Measurements from ENCODE around the gene TXNRD1. TPM values are rescaled to one million over a fixed set of nuclear protein-coding genes. Genes with fewer than 3 reads are reported as not detected.

TXNRD1 gene
- total and polyA plus RNA-seq, 12 donors = 53.9 to 487 (median 290) TPM

GRCh38 chr12:104340177-104340576, 124.6 kb downstream of the TXNRD1 start:
- peak overlapping the region in 2 of 5 donors; percentile 19 to 22 for H3K27ac ChIP-seq
- H3K4me3 ChIP-seq = no peak overlapping the region
- DNase-seq = peak in 2 of 7 donors; percentile 24 to 42
- intact Hi-C loops (cut with DNase I) = no loop called here
- H3K9me3 ChIP-seq (replicated peaks in 1 of 3) = no peaks in the 10 kb centered on the region
- 17 to 28% (median 26%) methylated on average over 1 of the region's 1 CpG for WGBS, 4 donors
- TF ChIP-seq CTCF (IDR thresholded peaks at IDR 0.05) = no peak
- no peak for TF ChIP-seq POLR2A (IDR thresholded peaks at IDR 0.05)
- peaks cover 17 to 61% of the 10 kb centered on the region in 2 donors for H3K4me1 ChIP-seq (replicated peaks in 1 of 2)
- no peaks in the 10 kb centered on the region for H3K27me3 ChIP-seq
- peaks cover 0 to 82% of the 10 kb centered on the region in 2 donors for H3K36me3 ChIP-seq (replicated peaks in 1 of 2)

- Histone ChIP-seq H3K27me3 (no peaks in the 10 kb centered on the region), H3K27ac (peak overlapping the region in 1 of 5 donors; percentile 19), H3K4me3 (no peak overlapping the region), H3K9me3 (replicated peaks in 1 of 3) (no peaks in the 10 kb centered on the region), H3K36me3 (replicated peaks in 1 of 2) (peaks cover 0 to 78% of the 10 kb centered on the region in 2 donors), H3K4me1 (replicated peaks in 1 of 2) (peaks cover 17 to 62% of the 10 kb centered on the region in 2 donors)
- TF ChIP-seq POLR2A (IDR thresholded peaks at IDR 0.05) = no peak
- TF ChIP-seq CTCF (IDR thresholded peaks at IDR 0.05) = no peak
- intact Hi-C loops (cut with DNase I) = no loop called here
- DNase-seq = no peak
- WGBS, 4 donors = 78 to 91% (median 81%) methylated on average over 5 to 6 of the region's 6 CpGs
Measured at GRCh38 chr12:104340925-104341611, 125.5 kb downstream of the TXNRD1 start.

GRCh38 chr12:104342147-104342546, 126.6 kb downstream of the TXNRD1 start:
- H3K4me1 ChIP-seq (replicated peaks in 1 of 2) = peaks cover 17 to 62% of the 10 kb centered on the region in 2 donors
- 92 to 100% (median 94%) methylated on average over 2 of the region's 2 CpGs for WGBS, 4 donors
- H3K4me3 ChIP-seq = no peak overlapping the region
- H3K27me3 ChIP-seq = no peaks in the 10 kb centered on the region
- no peak for TF ChIP-seq CTCF (IDR thresholded peaks at IDR 0.05)
- TF ChIP-seq POLR2A (IDR thresholded peaks at IDR 0.05) = no peak
- H3K27ac ChIP-seq = no peak overlapping the region
- no peak for DNase-seq
- peaks cover 0 to 72% of the 10 kb centered on the region in 2 donors for H3K36me3 ChIP-seq (replicated peaks in 1 of 2)
- no peaks in the 10 kb centered on the region for H3K9me3 ChIP-seq (replicated peaks in 1 of 3)
- intact Hi-C loops (cut with DNase I) = no loop called here

GRCh38 chr12:104342635-104343249, 127.2 kb downstream of the TXNRD1 start:
- intact Hi-C loops (cut with DNase I) = no loop called here
- no peaks in the 10 kb centered on the region for H3K9me3 ChIP-seq (replicated peaks in 1 of 3)
- H3K27me3 ChIP-seq = no peaks in the 10 kb centered on the region
- H3K27ac ChIP-seq = peak overlapping the region in 1 of 5 donors; percentile 18
- no peak overlapping the region for H3K4me3 ChIP-seq
- H3K36me3 ChIP-seq (replicated peaks in 1 of 2) = peaks cover 0 to 72% of the 10 kb centered on the region in 2 donors
- H3K4me1 ChIP-seq (replicated peaks in 1 of 2) = peaks cover 17 to 62% of the 10 kb centered on the region in 2 donors
- 81 to 84% (median 82%) methylated on average over 12 of the region's 12 CpGs for whole genome bisulfite sequencing, 4 donors
- no peak for TF ChIP-seq POLR2A (IDR thresholded peaks at IDR 0.05)
- no peak for TF ChIP-seq CTCF (IDR thresholded peaks at IDR 0.05)
- peak in 1 of 7 donors; percentile 19 for DNase-seq
